Measurements from ENCODE around the gene CPA2.
A peak's percentile ranks its signal among the peaks of the same experiment; 100 is the strongest.

Gene CPA2

DNA sequence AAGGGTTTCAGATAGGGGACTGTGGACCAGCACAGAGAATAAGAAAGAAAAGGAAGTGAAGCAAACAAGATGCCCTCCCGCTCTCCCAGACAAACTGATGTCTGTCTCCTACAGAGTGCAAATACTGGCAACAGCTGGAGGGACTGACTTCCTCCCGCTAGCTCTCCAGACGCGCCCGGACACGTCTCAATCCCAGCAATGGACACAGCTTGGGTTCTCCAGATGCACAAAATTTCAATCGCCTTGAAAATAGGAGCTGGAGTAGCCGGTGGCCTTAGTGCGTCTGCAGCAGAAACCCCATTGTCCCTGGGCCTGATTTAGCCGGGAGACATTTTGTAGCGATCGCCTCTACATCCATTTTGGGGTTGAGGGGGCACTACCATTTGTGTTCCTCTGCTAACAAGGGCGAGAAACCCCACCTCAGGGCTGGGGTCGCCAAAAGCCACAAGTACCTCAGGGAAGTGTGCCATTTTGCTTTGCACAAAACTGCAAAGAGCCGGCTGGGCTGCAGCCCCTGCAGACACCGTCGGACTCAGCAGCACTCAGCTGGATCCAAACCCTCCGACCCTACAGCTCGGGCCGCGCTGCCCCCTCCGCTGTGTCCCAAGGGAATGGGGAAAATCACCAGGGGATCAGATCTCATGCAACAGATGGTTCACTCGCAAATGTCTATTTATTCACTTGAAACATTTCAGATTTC is 5.9 kb downstream of the CPA2 start:
- Mint-ChIP-seq H3K4me1 (ENCODE audit: low read depth) (peaks cover 24% of the 10 kb centered on the region), H3K4me3 (peak overlapping the region; percentile 76), H3K27me3 (no peaks in the 10 kb centered on the region), H3K36me3 (no peaks in the 10 kb centered on the region), H3K9me3 (ENCODE audit: low read depth) (no peaks in the 10 kb centered on the region), H3K27ac (no peak overlapping the region)

DNA sequence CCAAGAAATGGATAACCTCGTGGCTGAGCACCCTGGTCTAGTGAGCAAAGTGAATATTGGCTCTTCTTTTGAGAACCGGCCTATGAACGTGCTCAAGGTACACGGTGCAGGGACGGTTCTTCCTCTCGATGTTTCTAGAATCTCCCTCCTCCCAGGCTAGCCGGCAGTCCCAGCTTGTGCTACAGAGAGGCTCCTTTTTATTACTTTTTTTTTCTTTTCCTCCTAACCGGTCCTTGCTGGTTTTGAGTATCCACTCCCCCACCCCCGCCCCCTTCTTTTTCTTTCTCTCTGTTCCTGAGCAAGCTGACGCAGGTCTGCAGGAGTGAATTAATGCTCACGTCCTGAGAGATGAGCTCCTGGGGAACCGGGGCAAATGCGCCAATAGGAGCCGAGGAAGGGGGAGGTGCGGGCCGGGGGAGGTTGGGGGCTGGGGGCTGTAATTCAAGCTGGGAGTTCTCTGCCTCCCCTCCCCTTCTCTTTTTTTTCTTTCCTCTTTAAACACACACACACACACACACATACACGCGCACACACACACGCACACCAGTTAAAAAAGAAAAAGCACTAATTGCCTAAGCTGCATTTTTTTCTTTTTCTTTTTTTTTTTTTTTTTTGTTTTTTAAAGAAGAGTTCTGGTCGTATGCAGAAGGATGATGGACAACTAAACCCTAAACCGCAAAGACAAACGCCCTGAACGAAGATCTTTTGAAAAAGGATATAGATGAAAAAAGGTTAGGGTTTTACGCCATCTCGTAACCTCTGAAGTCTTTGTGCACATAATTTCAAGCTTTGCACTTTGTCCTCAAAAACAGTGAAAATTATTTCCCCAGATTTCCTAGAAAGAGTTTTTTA is 6.6 kb downstream of the CPA2 start:
- no peaks in the 10 kb centered on the region for H3K9me3 Mint-ChIP-seq (ENCODE audit: low read depth)
- no peak overlapping the region for H3K27ac Mint-ChIP-seq
- H3K4me1 Mint-ChIP-seq (ENCODE audit: low read depth), result peaks cover 25% of the 10 kb centered on the region
- H3K27me3 Mint-ChIP-seq, result no peaks in the 10 kb centered on the region
- H3K36me3 Mint-ChIP-seq, result no peaks in the 10 kb centered on the region
- peak overlapping the region; percentile 76 for H3K4me3 Mint-ChIP-seq

DNA sequence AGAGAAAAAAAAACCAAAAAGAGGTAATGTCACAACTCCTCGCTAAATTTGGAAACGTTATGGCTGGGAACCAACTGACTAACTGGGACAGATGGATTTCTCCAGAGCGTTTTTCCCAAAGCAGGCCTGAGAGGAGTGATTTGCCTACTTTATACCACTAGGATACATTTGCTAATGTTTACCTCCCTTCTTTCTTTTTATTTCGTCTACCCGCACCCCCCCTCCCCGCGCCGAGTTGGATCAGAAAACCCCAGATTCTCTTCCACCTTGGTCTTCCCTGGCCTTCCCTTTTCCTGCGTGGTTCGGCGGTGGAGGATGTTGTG is 7.2 kb downstream of the CPA2 start:
- Mint-ChIP-seq H3K4me3 (peak overlapping the region; percentile 76), H3K27ac (no peak overlapping the region), H3K9me3 (ENCODE audit: low read depth) (no peaks in the 10 kb centered on the region), H3K4me1 (ENCODE audit: low read depth) (peaks cover 25% of the 10 kb centered on the region), H3K36me3 (no peaks in the 10 kb centered on the region), H3K27me3 (no peaks in the 10 kb centered on the region)

DNA sequence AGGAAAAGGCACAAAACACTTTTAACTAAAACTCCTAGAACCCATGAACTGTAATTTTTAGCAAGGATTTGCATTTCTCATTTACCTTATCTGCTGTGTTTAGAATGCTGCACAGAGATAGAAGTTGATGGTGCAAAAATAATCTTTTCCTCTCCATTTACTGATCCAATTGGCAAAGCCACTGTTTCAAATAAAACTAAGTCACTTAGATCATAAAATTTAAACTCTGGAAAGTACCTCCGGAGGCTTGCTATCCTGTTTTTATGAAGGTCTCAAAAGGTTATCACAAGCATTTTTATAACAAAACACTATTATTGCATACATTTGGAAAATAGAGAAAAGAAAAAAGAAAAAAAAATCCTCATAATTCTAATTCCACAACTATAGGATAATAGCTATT is 7.6 kb downstream of the CPA2 start:
- Mint-ChIP-seq H3K4me3 (peak overlapping the region; percentile 76), H3K27ac (no peak overlapping the region), H3K27me3 (no peaks in the 10 kb centered on the region), H3K36me3 (no peaks in the 10 kb centered on the region), H3K9me3 (ENCODE audit: low read depth) (no peaks in the 10 kb centered on the region), H3K4me1 (ENCODE audit: low read depth) (peaks cover 25% of the 10 kb centered on the region)

DNA sequence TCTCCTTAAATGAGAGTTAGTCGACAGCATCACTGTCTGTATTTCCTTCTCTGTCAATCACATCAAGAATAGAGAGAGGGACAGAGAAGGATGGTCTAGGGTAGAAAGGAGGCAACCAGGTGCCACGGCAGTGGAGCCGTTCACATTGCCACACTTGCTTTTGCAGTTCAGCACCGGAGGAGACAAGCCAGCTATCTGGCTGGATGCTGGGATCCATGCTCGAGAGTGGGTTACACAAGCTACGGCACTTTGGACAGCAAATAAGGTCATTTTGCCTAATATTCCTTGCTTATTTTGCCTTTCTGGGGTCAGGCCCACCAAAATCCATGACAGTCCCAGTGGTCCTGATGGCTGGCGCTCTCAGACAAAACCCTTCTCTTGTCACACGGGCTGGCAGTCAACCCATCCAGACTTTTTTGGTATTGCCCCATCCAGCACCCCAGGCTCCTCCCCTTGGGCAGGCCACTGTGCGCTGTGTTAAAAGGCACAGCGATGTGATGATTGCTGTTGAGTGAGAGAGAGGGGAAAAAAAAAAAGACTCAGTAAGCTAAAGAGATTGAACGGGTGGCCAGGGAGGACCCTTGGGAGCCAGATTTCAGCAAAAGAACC is 8.4 kb downstream of the CPA2 start:
- H3K27me3 Mint-ChIP-seq, result no peaks in the 10 kb centered on the region
- H3K9me3 Mint-ChIP-seq (ENCODE audit: low read depth), result no peaks in the 10 kb centered on the region
- H3K36me3 Mint-ChIP-seq, result no peaks in the 10 kb centered on the region
- H3K4me3 Mint-ChIP-seq, result no peak overlapping the region
- no peak overlapping the region for H3K27ac Mint-ChIP-seq
- peaks cover 25% of the 10 kb centered on the region for H3K4me1 Mint-ChIP-seq (ENCODE audit: low read depth)

DNA sequence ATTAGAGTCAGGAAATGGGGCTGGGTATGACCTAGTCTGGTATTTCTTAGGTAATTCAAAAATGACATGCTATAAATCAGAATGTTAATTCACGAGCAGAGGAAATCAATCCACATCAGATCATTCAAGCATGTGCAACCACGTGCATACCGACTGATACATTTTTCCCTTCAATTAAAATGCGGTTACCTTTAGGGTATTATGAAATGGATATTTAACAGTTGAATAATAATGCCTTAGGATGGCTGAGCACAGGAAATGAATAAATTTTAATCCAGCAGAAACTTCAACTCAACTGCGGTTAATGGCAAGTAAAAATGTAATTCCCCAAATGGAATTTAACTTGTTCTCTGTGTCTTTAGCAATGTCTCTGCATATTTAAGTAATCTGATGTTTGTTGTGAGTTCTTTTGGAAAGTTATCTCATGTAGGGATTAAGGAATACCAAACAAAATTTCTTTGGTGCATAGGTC is 9.2 kb downstream of the CPA2 start:
- Mint-ChIP-seq H3K36me3 (no peaks in the 10 kb centered on the region), H3K27ac (no peak overlapping the region), H3K4me1 (ENCODE audit: low read depth) (peaks cover 25% of the 10 kb centered on the region), H3K4me3 (no peak overlapping the region), H3K27me3 (no peaks in the 10 kb centered on the region), H3K9me3 (ENCODE audit: low read depth) (no peaks in the 10 kb centered on the region)

DNA sequence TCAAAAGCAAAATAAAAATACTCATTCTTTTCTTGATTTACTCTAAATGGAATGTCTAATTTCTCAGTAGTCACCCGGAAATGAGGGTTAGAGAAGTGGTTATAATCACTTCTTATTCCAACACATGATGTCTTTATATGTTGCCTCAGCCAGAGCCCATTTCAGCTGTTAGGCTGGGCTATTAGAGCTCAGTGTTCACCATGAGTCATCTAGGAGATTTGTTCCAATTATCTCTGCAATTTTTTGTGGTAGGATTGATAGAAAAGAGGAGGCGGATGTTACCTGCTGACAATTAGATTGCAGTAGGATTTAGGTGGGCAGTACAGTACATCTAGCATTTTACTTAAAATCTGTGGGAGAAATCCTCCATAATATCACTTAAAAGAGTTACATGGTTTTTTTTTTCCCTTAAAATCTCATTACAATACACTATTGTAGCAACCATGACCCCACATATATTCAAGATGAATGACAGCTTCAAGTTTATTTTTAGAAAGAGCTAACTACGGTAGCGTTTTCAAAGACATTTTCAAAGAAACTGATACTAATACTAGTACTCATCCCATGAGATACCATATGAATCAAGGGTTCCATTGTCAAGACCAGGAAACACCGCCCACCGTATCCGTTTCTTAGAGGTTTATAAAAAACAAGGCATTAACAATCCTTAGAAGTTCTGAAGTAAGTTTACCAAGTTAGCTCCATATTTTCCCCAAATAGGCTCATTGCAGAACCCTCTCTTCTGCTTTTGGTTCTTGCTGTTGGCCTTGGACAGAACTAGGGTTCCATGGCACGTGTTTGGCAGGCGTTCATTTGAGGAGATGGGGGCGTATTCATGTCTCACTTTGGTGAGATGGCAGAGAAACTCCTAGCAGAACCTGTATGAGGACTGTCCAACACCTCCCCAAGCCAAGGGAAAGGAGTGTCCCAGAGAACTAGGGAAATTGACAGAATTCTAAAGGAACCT is 10.4 kb downstream of the CPA2 start:
- peak overlapping the region; percentile 67 for H3K27ac Mint-ChIP-seq
- H3K4me3 Mint-ChIP-seq, result peak overlapping the region; percentile 42
- peaks cover 25% of the 10 kb centered on the region for H3K4me1 Mint-ChIP-seq (ENCODE audit: low read depth)
- no peaks in the 10 kb centered on the region for H3K27me3 Mint-ChIP-seq
- H3K9me3 Mint-ChIP-seq (ENCODE audit: low read depth), result no peaks in the 10 kb centered on the region
- no peaks in the 10 kb centered on the region for H3K36me3 Mint-ChIP-seq

DNA sequence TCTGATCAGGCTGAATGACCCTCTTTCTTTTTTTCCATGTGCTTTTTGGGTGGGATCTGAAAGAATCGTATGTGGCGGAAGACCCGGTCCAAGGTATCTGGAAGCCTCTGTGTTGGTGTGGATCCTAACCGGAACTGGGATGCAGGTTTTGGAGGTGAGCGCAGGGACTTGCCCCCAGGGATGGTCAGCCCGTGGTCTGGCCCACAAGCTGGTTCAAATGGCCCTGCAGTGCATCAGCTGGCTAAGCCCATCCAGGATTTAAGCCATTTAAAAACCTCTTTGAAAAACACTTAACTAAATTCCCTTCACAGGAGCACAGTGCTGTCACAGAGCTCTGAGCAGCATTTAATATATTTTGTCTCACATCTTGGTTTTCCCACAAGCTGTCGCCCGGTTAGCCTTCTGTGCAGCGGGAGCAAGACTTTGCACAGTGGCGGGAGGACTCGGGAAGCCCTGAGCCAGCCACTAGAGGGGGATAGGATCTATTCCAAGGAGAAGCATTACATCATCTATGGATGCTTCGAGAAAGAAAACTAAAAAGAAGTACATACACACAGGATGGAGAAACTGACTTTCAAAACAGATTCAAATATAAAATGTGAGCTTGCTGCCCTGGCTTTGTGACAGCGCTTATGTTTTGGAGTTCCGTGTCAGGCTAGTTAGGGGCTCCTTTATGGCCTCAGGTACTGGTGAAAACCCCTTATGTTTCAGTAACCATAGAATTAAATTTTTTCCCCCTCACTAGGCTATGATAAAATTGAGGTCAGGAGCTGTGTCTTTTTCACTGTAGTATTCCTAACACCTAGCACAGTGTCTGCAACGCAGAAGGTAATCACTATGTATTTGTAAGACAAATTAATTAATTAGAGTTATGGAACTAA is 11.3 kb downstream of the CPA2 start:
- Mint-ChIP-seq H3K27ac (peak overlapping the region; percentile 67), H3K9me3 (ENCODE audit: low read depth) (no peaks in the 10 kb centered on the region), H3K4me3 (no peak overlapping the region), H3K27me3 (no peaks in the 10 kb centered on the region), H3K4me1 (ENCODE audit: low read depth) (peaks cover 22% of the 10 kb centered on the region), H3K36me3 (no peaks in the 10 kb centered on the region)

DNA sequence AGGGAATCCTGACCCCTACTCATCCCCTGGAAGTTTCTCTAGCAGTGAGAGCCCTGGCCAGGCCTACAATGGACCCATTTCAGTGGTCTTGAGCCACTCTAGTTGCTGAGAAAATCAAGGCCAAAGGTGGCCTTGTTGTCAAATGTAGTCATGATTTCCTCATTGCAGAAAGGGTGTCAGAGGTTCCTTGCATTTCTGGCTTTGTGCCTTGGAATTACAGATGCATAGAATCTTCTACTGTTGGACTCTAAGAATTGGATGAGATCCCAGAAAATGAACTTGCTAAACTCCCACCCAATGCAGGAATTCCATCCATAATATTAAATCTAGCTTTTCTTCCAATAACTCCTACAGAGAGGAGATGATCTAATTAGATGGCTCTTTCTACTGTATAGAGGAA is 12.2 kb downstream of the CPA2 start:
- Mint-ChIP-seq H3K9me3 (ENCODE audit: low read depth) (no peaks in the 10 kb centered on the region), H3K27ac (no peak overlapping the region), H3K27me3 (no peaks in the 10 kb centered on the region), H3K36me3 (no peaks in the 10 kb centered on the region), H3K4me1 (ENCODE audit: low read depth) (peaks cover 18% of the 10 kb centered on the region), H3K4me3 (no peak overlapping the region)

DNA sequence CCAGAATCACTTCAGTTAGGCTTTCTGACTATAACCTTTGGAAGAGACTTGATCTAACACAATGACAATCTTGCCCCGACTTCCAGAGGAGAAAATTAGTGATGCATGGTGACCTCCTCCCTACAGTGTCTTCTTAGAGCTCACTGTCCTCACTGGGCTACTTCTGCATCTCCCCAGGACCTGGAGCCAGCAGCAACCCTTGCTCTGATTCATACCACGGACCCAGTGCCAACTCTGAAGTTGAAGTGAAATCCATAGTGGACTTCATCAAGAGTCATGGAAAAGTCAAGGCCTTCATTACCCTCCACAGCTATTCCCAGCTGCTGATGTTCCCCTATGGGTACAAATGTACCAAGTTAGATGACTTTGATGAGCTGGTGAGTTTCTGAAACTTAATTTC is 12.6 kb downstream of the CPA2 start:
- Mint-ChIP-seq H3K36me3 (peaks cover 2% of the 10 kb centered on the region), H3K4me3 (no peak overlapping the region), H3K27me3 (no peaks in the 10 kb centered on the region), H3K27ac (no peak overlapping the region), H3K9me3 (ENCODE audit: low read depth) (no peaks in the 10 kb centered on the region), H3K4me1 (ENCODE audit: low read depth) (peaks cover 15% of the 10 kb centered on the region)

DNA sequence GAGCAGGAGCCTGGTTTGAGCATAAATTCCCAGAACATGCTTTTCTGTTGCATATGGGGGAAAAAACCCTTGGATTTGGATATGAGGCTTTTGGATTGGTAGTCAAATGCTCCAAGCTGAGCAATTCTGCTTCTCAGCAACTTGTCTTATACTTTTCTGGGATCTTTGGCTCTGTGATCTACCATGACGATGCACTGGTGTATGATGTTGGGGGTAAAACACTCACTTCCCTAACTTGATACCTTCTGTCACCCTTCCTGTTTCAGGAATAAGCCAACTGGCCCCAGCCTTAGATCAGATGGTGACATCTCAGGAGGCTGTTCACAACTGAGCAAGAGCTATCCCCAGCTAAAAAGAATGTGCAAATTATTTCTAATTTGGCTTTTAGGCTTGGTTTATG is 13.2 kb downstream of the CPA2 start:
- peaks cover 13% of the 10 kb centered on the region for H3K4me1 Mint-ChIP-seq (ENCODE audit: low read depth)
- H3K27ac Mint-ChIP-seq, result no peak overlapping the region
- H3K9me3 Mint-ChIP-seq (ENCODE audit: low read depth), result no peaks in the 10 kb centered on the region
- H3K36me3 Mint-ChIP-seq, result peaks cover 3% of the 10 kb centered on the region
- H3K27me3 Mint-ChIP-seq, result no peaks in the 10 kb centered on the region
- H3K4me3 Mint-ChIP-seq, result no peak overlapping the region

DNA sequence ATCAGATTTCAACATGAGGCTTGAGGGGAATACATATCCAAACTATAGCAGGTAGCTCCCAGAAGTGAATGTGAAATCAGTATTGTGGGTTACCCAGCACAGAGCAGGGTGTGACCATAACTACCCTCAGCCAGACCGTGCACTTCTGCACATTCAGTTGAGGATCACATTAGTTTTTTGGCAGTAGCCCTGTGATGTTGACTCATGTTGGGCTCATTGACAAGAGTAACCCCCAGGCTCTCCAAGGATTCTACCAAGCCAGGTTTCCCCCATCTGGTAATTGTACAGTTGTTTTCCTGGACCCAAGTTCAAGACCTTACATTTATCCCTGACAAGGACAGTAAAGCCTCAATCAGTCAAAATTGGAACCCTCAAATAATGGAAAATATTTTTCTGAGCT is 14.6 kb downstream of the CPA2 start:
- Mint-ChIP-seq H3K36me3 (peaks cover 3% of the 10 kb centered on the region), H3K27me3 (no peaks in the 10 kb centered on the region), H3K4me1 (ENCODE audit: low read depth) (peaks cover 9% of the 10 kb centered on the region), H3K4me3 (no peak overlapping the region), H3K9me3 (ENCODE audit: low read depth) (no peaks in the 10 kb centered on the region), H3K27ac (no peak overlapping the region)

DNA sequence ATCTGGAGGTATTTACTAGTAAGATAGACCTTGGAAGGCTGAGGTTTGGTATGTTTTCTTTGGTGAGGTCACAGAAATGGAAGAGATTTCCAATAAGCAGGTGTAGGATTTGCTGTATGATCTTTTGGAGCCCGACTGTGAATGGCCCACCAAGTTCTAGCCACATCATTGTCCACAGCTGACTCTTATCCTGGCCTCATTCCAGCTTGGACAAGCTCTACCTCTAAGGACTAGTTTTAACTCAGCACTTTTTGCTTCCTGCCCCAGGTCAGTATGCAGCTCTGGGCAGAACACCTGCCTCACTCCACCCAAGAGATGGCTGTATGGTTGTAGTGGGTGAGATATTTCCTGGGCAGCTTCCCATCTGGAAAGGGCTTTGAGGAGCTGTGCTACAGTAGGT is 20.2 kb downstream of the CPA2 start:
- Mint-ChIP-seq H3K27ac (no peak overlapping the region), H3K36me3 (peaks cover 3% of the 10 kb centered on the region), H3K27me3 (no peaks in the 10 kb centered on the region), H3K9me3 (ENCODE audit: low read depth) (no peaks in the 10 kb centered on the region), H3K4me1 (ENCODE audit: low read depth) (no peaks in the 10 kb centered on the region), H3K4me3 (no peak overlapping the region)

DNA sequence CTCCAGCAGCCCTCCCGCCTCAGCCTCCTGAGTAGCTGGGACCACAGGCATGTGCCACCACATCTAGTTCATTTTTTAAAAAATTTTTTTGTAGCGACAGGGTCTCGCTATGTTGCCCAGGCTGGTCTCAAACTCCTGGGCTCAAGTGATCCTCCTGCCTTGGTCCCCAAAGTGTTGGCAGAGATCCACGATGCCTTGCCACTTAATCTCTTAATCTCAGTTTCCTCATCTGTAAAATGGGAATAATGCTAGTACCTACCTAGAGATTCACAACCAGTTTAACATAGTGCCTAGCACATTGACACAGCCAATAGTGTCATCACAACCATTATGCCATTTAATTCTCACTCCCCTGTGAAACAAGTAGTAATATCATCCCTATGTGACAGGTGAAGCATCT is 21.5 kb downstream of the CPA2 start:
- H3K27ac Mint-ChIP-seq, result no peak overlapping the region
- no peak overlapping the region for H3K4me3 Mint-ChIP-seq
- peaks cover 3% of the 10 kb centered on the region for H3K36me3 Mint-ChIP-seq
- no peaks in the 10 kb centered on the region for H3K4me1 Mint-ChIP-seq (ENCODE audit: low read depth)
- H3K9me3 Mint-ChIP-seq (ENCODE audit: low read depth), result no peaks in the 10 kb centered on the region
- no peaks in the 10 kb centered on the region for H3K27me3 Mint-ChIP-seq
